GM21717 (cell line): ENCODE data around the gene VAX1.
"Not testable (repeated sequence)": the region's sequence is repeated elsewhere in the genome, so short reads cannot be mapped to it uniquely, and the experiment has no call there.

ENCODE experiments used
- ATAC-seq: cut with Tn5 transposase; IDR thresholded peaks from one replicate; pipeline ENCODE4 v1.9.1; 2021; ENCODE audit warnings: mild to moderate bottlenecking, moderate library complexity; ENCODE audit not compliant: unreplicated experiment

Gene VAX1, protein sequence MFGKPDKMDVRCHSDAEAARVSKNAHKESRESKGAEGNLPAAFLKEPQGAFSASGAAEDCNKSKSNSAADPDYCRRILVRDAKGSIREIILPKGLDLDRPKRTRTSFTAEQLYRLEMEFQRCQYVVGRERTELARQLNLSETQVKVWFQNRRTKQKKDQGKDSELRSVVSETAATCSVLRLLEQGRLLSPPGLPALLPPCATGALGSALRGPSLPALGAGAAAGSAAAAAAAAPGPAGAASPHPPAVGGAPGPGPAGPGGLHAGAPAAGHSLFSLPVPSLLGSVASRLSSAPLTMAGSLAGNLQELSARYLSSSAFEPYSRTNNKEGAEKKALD

GRCh38 chr10:117137911-117138642 is at the start of gene VAX1:
Gene VAX1 (minus strand): TSS chr10:117138270. CDS start chr10:117138056, 214 bp downstream.
- ATAC-seq: no peak

- ATAC-seq: no peak
Observed at GRCh38 chr10:117186832-117187615, 49.0 kb upstream of the VAX1 start.

GRCh38 chr10:117185817-117186216 is 47.7 kb upstream of the VAX1 start:
- ATAC-seq: not testable (repeated sequence)

DNA sequence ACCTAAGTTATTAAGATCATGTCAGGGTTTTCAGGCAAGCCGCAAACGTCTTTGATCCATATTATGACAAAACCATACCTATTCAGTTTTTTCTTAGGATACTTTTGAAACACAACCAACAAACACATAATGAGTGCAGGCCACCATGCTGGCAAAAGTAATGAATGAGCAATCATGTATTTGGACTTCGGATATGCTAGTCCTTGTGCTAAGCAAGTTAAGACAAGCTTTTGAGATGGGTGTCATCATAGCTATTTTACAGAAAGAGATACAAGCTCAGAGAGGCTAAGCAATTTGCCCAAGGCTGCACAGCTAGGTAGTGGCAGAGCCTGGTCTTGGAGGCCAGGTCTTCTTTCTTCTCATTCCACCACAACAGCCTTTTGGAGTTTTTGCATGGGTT is 46.8 kb upstream of the VAX1 start:
- no peak for ATAC-seq

- no peak for ATAC-seq
Observed at GRCh38 chr10:117184296-117184695, 46.2 kb upstream of the VAX1 start.

DNA sequence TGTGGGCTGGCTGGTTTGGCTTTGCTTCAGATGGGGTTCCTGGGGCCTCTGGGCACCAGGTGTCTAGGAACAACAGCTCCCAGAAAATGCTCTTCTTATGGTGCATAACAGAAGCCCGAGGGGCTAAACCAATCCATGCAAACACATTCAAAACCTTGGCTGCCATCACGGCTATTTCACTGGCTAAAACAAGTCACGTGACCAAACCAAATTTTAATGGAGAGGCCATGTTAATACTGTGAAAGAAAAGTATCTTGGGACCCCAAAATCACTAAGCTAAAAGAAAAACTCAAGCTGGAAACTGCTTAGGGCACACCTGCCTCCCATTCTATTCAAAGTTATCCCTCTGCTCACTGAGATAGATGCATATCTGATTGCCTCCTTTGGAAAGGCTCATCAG is 40.1 kb upstream of the VAX1 start:
- no peak for ATAC-seq

DNA sequence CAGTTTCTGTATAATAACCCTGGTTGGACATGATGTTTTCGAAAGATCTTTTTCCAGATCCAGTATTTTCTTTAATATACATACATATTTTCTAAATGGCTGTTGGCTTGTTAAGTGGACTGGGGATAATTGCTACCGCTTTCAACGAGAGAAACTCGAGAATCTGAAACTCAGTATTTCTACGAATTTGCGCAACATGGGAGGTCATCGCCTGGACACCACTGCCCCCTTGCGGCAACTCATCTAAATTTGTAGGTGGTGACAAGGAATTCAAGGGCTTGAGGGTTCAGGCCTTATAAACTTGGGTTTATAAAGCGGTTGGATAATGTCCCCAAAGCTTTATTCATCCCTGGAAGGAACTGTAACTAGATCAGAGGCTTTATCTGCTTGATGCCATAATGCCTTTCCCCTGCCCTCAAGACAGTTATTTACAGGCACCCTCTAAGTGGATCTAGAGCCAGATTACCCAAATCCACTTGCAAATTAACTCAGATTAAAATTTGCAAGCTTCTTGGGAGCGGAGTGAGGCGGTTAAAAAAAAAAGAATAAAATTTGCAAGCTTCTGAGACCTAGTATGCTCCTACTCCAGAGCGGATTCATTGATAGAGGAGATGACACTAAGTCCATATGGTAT is 37.9 kb upstream of the VAX1 start:
- ATAC-seq: peak; percentile 51

- peak; percentile 40 for ATAC-seq
Observed at GRCh38 chr10:117175215-117175900, 37.3 kb upstream of the VAX1 start.

DNA sequence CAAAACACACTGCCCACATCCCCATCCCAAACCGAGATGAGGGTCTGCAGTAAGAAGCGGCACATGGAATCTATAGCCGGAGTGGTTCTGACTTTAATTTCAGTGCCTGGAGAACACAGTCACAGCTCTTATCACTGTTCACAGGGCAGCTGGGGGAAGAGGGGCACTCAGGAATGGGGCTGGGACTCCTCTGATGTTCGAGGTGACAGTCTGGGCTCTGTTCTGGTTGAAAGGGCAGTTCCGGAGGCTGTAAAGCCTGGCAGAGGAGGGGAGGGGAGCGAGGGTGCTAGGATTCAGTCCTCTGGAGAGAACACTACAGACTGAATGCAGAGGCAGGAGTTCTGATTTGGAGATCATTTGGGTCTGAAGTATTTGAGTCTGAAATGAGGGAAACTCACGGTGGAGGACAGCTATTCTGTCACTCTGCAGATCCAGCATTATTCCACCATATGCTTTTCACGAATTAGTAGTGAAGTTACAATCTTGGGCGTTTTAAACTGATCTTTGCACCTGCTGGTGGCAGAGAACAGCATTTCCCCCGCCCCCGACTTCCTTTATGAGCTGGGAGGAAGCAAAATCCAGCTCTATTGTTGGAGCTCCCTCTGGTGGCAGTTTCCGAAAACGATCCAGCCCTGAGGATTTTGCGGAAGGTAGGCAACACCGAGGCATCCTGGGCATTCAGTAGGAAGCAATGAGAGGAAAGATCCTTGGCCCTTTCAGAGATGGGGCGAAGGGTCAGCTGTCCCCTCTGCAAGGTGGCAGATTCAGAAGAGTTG is 36.6 kb upstream of the VAX1 start:
- ATAC-seq: peak; percentile 91

DNA sequence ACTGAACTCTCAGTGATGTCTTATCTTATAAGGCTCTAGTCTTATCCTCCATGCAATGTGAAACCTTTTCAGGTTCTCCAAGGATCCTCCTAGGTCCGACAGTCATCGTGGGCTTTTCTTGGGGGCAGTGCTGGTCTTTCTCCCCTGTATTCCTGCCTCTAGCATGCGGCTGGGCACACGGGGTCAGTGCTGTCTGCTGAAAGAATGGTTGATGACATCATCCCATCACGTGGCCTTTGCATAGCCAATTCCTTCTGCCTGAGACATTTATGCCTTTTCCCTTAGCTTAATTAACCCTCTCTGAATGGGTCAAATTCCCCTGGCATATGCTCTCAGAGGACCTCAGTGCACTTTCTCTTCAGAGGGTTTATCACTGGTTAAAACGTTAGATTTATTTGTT is 32.2 kb upstream of the VAX1 start:
- no peak for ATAC-seq

GRCh38 chr10:117169480-117169879 is 31.4 kb upstream of the VAX1 start:
- ATAC-seq: no peak

- no peak for ATAC-seq
Observed at GRCh38 chr10:117168729-117169128, 30.7 kb upstream of the VAX1 start.

GRCh38 chr10:117167789-117168674 is 30.0 kb upstream of the VAX1 start:
- ATAC-seq: peak; percentile 89

- no peak for ATAC-seq
Observed at GRCh38 chr10:117167346-117167788, 29.3 kb upstream of the VAX1 start.

DNA sequence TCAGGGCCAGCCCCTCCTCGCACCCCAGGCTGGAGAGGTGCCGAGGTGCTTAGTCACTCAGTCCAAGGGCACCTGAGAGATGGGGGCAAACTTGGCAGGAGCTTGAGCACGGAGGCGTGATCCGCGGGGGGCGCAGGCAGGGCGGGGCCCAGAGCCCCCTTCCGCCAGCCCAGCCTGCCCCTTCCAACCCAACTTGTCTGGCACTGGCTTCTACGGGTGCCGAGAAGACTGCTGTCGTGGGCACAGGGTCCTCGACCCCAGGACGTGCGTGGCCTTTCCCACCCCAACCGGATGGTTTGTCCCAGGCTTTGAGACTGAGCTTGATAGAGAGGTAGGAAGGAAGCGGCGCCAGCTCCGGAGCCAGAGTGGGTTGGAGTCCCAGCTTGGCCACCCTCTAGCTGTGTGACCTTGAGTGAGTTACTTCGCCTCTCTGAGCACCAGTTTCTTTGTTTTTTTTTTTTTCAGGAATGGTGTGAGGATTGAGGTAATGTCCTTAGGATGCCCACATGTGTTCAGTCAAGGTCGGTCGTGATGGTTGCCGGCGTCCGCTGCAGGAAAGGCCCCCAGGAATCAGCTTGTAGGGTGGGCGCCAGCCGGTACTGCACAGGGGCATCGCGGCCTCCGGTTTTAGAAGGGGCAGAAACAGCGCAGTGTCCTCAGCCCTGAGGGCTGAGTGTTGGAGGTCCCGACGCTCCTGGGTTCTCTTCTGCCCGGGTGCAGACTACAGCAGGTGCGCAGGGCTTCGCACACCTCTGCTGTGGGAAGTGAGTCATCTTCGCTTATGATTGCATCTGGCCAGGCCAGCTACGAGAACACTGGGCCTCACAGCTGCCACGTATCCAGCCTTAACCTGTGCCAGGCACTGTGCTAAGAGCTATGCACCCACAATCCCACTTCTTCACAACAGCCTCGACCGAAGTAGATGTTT is 28.6 kb upstream of the VAX1 start:
- ATAC-seq: no peak

DNA sequence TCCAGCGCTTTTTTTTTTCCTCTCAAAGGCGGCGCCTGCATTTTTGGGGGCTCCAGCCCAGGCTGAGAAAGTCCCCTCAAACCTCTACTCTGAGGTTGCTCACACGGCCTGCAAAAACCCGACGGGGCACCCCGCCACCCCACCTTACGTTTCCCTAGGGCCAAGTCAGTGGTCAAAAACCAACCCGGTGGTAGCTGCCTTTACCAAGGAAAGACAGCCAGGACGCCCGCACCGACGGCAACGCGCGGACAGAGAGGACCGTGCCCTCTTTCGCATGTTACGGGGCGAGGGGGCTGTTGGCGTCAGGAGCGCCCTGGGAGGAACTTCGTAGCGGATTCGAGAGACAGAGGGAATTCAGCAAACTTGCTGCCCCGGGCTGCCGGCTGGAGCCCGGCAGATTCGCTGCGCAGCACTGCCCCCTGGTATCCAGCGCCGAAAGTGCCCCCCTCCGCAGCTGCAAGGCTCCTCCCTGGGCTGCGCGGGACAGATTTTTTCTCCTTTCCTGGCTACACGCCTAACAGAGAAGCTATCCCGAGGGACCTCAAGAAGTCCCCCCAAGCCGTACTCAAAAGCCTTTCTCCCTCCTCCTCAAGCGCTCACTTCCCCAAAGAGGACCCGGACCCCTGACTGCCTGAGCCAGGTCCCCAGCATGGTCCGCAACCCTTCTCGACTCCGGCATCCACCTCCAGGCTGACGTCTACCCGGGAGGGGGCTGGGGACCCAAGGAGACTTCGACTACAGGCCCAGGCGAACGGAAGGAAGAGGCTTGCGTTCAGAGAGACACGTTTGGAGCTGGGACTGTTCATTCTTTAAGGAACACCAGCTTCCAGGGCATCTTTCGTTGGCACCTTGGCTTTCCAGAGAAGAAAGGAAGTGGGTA is 27.7 kb upstream of the VAX1 start:
- ATAC-seq: no peak
